HUES48 (cell line): ENCODE measurements around the gene NKG7.
A peak's percentile ranks its signal among the peaks of the same experiment; 100 is the strongest.

Source experiments
- H3K27ac ChIP-seq: one replicate; pipeline ENCODE4 v1.7.0; 2013; ENCODE audit warnings: low read depth, low read length, inconsistent platforms
- H3K27me3 ChIP-seq: 2 replicates; pipeline ENCODE4 v1.6.1; 2013; ENCODE audit warnings: mild to moderate bottlenecking, low read length; ENCODE audit not compliant: control insufficient read depth, insufficient read depth
- H3K36me3 ChIP-seq: 2 replicates; pipeline ENCODE4 v1.6.1; 2013; ENCODE audit warnings: low read length; ENCODE audit not compliant: control insufficient read depth, insufficient read depth
- H3K4me1 ChIP-seq: 2 replicates; pipeline ENCODE4 v1.6.1; 2013; ENCODE audit warnings: mild to moderate bottlenecking, low read length; ENCODE audit not compliant: control insufficient read depth, insufficient read depth
- H3K4me3 ChIP-seq: 2 replicates; pipeline ENCODE4 v1.5.1; 2013; ENCODE audit warnings: mild to moderate bottlenecking, low read depth, low read length
- H3K9ac ChIP-seq: 2 replicates; pipeline ENCODE4 v1.6.1; 2013; ENCODE audit warnings: mild to moderate bottlenecking, low read depth, low read length, moderate library complexity
- H3K9me3 ChIP-seq: 2 replicates; pipeline ENCODE4 v1.6.1; 2013; ENCODE audit warnings: low read length; ENCODE audit not compliant: control insufficient read depth, insufficient read depth

Gene NKG7

DNA sequence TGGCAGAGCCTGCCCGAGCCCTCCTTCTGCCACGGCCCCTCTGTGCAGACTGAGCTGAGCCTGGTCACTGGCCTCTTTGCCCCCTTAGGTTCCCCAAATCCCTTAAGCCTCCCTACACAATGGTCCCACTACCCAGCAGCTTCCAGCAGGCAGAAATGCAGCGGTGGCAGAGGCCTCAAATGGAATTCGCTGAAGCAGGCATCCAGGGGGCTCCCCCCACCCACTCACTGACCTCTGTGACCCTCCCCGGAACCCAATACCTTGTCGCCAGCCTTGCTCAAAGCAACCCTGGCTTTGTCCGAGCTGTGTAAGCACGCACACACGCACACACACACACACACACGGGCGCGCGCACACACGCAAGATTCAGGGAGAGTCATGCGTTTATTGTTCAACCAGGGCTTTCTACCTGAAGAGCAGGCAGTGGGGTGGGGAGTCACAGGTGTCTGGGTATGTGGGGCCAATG is 15.5 kb upstream of the NKG7 start, which contains the start of gene LIM2:
LIM2 (minus strand) TSS at position 51 of the 466 bp plus-strand sequence. CDS start 531 bp downstream, outside the sequence.
- Histone ChIP-seq H3K27ac (no peak within 1 kb of the TSS), H3K9ac (no peak within 1 kb of the TSS), H3K9me3 (no peaks in the 10 kb centered on the region), H3K4me1 (peaks cover 8% of the 10 kb centered on the region; the same call in 1 of the 2 replicates), H3K36me3 (no peaks in the 10 kb centered on the region), H3K4me3 (no peak within 1 kb of the TSS), H3K27me3 (no peaks in the 10 kb centered on the region)

DNA sequence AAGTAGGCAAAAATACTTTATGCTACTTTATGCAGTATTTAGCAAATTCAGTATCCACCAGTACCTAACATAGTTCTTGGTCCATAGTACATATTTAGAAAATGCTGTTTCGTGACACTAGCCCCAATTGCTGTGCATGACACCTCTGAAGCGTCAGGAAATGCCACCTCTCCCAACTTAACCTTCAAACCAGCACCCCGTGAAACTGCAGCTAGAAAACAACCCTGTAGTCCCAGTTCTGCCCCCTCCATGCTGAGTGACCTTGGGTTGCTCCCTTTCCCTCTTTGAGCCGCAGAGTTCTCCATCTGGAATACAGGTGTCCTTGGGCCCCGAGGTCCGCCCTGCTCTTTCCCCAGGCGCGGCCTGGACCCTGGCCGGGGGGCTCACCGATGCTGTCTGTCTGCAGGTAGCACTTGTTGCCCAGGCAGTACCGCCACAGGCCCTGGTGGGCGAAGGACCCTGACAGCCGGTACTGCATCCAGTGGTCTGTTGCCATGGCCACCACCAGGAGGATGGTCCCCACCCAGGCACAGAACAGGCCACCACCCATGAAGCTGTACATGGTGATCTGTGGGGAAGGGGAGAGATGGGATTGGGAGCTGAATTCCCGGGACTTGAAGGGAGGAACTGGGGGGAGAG is 14.5 kb upstream of the NKG7 start:
- H3K9ac ChIP-seq: no peak overlapping the region
- no peak overlapping the region for H3K27ac ChIP-seq
- no peaks in the 10 kb centered on the region for H3K27me3 ChIP-seq
- no peaks in the 10 kb centered on the region for H3K36me3 ChIP-seq
- H3K9me3 ChIP-seq: no peaks in the 10 kb centered on the region; the same call in 1 of the 2 replicates
- peaks cover 8% of the 10 kb centered on the region; the same call in 1 of the 2 replicates for H3K4me1 ChIP-seq
- no peak overlapping the region for H3K4me3 ChIP-seq

DNA sequence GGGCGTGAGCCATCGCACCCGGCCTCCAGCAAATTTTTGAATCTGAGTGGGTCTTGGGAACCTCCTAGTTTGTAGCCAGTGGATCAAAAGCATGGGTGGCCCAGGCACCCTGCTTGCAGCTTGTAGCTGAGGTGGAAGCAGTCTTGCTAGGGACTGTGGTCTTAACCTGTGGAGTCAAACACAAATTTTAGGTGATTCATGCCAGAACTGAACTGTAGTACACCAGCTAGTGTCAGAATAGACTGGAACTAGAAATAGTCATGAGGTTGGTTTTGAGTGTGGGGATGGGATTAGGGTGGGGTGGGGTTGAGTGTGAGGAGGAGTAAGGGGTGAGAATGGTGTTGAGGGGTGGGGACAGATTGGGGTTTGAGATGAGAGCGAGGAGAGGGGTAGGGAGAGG is 9.6 kb upstream of the NKG7 start:
- no peak overlapping the region for H3K4me3 ChIP-seq
- no peak overlapping the region for H3K27ac ChIP-seq
- no peaks in the 10 kb centered on the region for H3K4me1 ChIP-seq
- H3K27me3 ChIP-seq: no peaks in the 10 kb centered on the region
- no peak overlapping the region for H3K9ac ChIP-seq
- H3K36me3 ChIP-seq: no peaks in the 10 kb centered on the region
- peaks cover 5% of the 10 kb centered on the region; the same call in 1 of the 2 replicates for H3K9me3 ChIP-seq

DNA sequence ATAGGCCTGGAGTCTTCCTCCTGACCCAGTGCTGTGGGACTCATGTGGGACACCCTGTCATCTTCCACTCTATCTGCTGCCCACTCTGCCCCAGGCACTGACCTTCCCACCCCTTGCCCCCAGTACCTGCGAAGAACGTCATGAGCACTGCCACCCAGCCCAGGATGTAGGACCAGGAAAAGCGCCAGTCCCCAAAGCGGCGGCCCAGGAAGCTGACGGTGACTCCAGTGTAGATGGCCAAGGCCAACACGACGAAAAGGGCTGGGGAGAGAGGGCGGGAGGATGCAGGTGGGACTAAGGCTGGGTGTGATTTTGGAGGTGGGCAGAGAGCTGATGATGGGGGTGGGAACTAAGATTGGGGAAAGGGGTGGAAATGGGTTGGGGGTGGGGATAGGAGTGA is 7.9 kb upstream of the NKG7 start:
- no peak overlapping the region for H3K4me3 ChIP-seq
- H3K27me3 ChIP-seq: no peaks in the 10 kb centered on the region

DNA sequence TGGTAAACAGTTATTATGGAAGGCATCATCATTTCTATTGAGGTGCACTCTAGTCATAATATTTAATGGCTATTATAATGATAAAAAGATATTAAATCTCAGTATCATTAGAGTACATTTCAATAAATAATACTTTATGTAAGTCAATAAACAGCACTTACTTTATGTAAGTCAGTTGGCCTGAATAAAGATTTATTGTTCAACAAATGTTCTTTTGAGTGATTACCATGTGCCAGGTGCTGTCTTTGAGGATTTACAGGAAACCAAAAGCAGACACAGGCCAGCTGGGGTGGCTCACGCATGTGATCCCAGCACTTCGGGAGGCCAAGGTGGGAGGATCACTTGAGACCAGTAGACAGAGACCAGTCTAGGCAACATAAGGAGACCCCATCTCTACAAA is 5.0 kb upstream of the NKG7 start:
- no peaks in the 10 kb centered on the region for H3K27me3 ChIP-seq
- peaks cover 5% of the 10 kb centered on the region; the same call in 1 of the 2 replicates for H3K9me3 ChIP-seq
- no peak overlapping the region for H3K4me3 ChIP-seq
- H3K27ac ChIP-seq: no peak overlapping the region
- H3K9ac ChIP-seq: no peak overlapping the region
- no peaks in the 10 kb centered on the region for H3K4me1 ChIP-seq
- H3K36me3 ChIP-seq: no peaks in the 10 kb centered on the region

More for the DNA sequence above, 7.9 kb upstream of the NKG7 start:
- H3K9ac ChIP-seq: no peak overlapping the region
- no peaks in the 10 kb centered on the region for H3K4me1 ChIP-seq
- peaks cover 5% of the 10 kb centered on the region; the same call in 1 of the 2 replicates for H3K9me3 ChIP-seq
- no peak overlapping the region for H3K27ac ChIP-seq
- no peaks in the 10 kb centered on the region for H3K36me3 ChIP-seq

DNA sequence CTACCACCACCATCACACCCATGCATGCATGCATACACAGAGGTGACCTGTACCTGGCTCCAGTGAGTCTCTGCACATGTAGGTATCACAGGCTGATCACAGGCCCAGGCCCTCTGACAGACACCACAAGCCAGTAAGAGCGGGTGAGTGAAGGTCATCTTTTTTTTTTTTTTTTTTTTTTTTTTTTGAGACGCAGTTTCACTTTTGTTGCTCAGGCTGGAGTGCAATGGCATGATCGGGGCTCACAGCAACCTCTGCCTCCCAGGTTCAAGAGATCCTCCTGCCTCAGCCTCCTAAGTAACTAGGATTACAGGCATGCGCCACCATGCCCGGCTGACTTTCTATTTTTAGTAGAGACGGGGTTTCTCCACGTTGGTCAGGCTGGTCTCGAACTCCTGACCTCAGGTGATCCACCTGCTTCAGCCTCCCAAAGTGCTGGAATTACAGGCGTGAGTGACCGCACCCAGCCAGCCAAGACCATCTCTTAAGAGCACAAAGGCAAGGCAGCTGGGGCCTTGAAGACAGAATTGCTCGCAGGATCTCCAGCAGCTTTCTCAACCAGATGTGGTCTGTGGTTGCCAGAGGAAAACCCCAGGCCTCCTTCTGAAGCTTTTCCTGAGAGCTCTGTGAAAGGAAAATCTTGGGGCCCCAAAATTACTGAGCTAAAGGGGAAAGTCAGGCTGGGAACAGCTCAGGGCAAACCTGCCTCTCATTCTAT is 3.2 kb upstream of the NKG7 start:
- Histone ChIP-seq H3K27me3 (no peaks in the 10 kb centered on the region), H3K9me3 (no peaks in the 10 kb centered on the region), H3K36me3 (no peaks in the 10 kb centered on the region), H3K4me3 (no peak overlapping the region), H3K9ac (no peak overlapping the region), H3K4me1 (no peaks in the 10 kb centered on the region), H3K27ac (no peak overlapping the region)

DNA sequence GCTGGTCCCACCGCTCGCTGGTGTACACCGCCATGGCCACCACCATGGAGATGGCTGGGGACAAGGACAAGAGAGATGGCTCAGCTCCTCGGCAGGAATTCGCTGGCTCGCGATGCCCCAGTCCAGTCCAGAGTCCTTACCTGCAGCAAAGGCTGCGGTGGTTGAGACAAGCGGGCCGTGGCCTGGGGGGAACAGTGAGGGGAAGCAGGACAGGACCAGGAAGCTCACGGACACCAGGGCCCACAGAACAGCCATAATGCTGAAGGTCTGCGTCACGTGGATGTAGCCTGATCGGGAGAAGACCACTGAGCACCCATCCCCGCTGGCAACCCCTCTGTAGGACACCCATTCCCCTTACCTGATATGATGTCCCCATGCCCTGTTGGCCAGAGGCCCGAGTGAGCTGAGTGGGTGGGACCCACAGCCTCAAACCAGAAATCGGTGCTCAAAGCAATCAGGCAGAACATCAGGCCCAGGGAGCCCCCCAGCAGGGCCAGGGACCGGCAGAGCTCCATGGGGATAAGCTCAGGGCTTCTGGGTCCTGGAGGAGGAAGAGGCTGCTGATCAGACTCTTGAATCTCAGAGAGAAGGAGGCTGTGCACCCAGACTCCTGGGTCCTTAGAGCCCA is 319 bp downstream of the NKG7 start:
- Histone ChIP-seq H3K27ac (no peak overlapping the region), H3K4me1 (peaks cover 7% of the 10 kb centered on the region; the same call in 1 of the 2 replicates), H3K9me3 (no peaks in the 10 kb centered on the region), H3K9ac (no peak overlapping the region), H3K4me3 (no peak overlapping the region), H3K36me3 (no peaks in the 10 kb centered on the region), H3K27me3 (no peaks in the 10 kb centered on the region)

DNA sequence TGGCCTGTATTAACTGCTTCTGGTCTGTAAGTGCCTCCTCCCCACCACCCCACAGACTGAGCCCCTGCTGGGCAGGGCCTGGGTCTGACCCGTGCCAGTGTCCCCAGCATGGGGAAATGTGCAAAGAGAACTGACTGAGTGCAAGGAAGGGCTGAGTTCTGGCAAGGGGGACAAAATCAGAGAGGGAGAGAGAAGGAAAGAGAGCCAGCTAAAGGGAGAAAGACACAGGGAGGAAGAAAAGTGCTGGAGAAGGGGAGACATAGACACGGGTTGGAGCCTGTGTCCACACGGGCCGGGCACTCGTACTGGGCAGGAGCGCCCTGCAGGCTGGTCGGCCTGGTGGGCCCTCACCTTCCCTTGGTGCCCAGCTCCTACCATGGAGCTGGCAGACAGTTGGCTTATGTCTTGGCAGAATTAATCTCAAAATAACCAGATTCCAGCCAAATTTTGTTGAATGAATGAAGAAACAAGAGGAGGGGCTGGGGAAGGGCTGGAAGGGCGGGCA is 1.2 kb downstream of the NKG7 start:
- H3K27ac ChIP-seq: no peak overlapping the region
- no peak overlapping the region for H3K9ac ChIP-seq

DNA sequence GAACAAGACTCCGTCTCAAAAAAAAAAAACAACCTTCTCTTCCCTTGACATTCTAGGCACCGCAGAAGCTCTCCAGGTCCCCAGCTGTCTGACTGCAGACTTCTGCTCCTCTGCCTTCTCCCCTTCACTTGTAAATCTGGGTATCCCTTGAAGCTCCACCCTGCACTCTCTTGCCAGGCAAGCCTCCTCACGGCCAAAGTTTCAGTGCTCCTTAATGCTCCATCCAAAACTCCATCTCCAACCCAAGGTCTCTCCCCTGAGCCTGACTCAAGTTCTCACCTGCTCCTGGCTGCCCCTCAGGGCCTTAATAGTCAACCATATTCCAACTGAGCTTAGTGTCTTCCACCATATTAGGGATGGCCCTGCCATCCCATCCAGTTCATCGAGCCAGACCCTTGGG is 2.2 kb downstream of the NKG7 start:
- H3K4me3 ChIP-seq: no peak overlapping the region
- no peak overlapping the region for H3K27ac ChIP-seq
- H3K9me3 ChIP-seq: no peaks in the 10 kb centered on the region
- no peaks in the 10 kb centered on the region for H3K36me3 ChIP-seq
- no peaks in the 10 kb centered on the region for H3K27me3 ChIP-seq
- peaks cover 15% of the 10 kb centered on the region for H3K4me1 ChIP-seq
- no peak overlapping the region for H3K9ac ChIP-seq

More for the DNA sequence above, 1.2 kb downstream of the NKG7 start:
- H3K36me3 ChIP-seq: no peaks in the 10 kb centered on the region
- H3K4me3 ChIP-seq: no peak overlapping the region
- no peaks in the 10 kb centered on the region for H3K27me3 ChIP-seq
- H3K9me3 ChIP-seq: no peaks in the 10 kb centered on the region
- peaks cover 7% of the 10 kb centered on the region; the same call in 1 of the 2 replicates for H3K4me1 ChIP-seq

DNA sequence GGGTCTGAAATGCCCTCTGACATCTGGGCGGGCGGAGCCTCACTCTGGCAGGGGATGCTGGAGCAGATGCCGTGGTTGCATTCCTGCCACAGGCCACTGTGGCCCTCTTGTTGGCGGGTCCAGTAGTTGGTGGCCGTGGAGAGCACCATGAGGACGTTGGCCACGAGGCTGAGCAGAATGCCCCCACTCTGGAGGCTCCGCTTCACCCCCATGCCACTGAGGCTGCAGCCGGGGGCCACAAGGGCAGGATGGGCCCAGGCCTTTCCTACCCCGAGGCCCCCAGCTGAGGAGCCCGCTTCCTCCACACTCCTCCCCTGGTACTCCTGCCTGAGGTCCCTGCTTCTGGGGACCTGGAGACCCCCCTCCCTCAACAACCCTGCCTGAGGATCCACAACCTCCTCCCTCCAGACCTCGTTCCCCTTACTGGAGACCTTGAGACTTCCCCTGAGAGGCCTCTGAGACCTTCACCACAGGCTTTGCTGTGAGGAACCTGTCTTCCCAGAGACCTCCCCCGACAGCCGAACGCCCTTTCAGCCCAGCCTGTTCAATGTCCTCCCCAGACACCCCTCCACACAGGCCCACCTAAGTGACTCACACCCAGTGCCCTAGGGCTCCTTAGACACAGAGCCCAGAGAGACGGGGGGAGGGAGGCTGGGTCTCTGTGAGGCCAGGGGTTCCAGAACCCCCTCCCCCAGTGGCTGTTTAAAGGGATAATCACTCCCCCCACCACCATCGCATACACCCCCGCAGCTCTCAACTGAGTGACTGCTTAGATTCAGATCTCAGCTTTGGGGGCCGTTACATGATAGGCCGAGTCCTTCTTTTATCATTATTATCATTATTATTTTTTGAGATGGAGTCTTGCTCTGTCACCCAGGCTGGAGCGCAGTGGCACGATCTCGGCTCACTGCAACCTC is 3.8 kb downstream of the NKG7 start, which contains the start of gene CLDND2:
CLDND2 (minus strand) TSS at position 638 of the 917 bp plus-strand sequence; CDS start at position 212, 426 bp downstream.
- peaks cover 16% of the 10 kb centered on the region for H3K4me1 ChIP-seq

More for the DNA sequence above, 3.8 kb downstream of the NKG7 start, which contains the start of gene CLDND2:
- Histone ChIP-seq H3K27me3 (no peaks in the 10 kb centered on the region), H3K36me3 (no peaks in the 10 kb centered on the region), H3K4me3 (peak within 1 kb of the TSS; percentile 98), H3K27ac (peak within 1 kb of the TSS; percentile 87), H3K9ac (peak within 1 kb of the TSS; percentile 61), H3K9me3 (no peaks in the 10 kb centered on the region)
